ENCODE data around the gene MGAT4A. TPM values are rescaled to one million over a fixed set of nuclear protein-coding genes. Genes with fewer than 3 reads are reported as not detected.

MGAT4A gene
- total and polyA plus RNA-seq, 12 donors, result 4.6 to 33.0 (median 18.6) TPM

- ATAC-seq (no peak), DNase-seq (no peak)
- 95 to 97% methylated on average over 7 of the region's 7 CpGs for WGBS, 2 donors
- TF ChIP-seq, protein P1, sequence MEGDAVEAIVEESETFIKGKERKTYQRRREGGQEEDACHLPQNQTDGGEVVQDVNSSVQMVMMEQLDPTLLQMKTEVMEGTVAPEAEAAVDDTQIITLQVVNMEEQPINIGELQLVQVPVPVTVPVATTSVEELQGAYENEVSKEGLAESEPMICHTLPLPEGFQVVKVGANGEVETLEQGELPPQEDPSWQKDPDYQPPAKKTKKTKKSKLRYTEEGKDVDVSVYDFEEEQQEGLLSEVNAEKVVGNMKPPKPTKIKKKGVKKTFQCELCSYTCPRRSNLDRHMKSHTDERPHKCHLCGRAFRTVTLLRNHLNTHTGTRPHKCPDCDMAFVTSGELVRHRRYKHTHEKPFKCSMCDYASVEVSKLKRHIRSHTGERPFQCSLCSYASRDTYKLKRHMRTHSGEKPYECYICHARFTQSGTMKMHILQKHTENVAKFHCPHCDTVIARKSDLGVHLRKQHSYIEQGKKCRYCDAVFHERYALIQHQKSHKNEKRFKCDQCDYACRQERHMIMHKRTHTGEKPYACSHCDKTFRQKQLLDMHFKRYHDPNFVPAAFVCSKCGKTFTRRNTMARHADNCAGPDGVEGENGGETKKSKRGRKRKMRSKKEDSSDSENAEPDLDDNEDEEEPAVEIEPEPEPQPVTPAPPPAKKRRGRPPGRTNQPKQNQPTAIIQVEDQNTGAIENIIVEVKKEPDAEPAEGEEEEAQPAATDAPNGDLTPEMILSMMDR (IDR thresholded peaks at IDR 0.05), result no peak
- peaks cover 0 to 99% (median 19%) of the 10 kb centered on the region in 9 donors for H3K36me3 ChIP-seq
- H3K27me3 ChIP-seq, result no peaks in the 10 kb centered on the region
- H3K4me3 ChIP-seq, result no peak overlapping the region
- H3K4me1 ChIP-seq, result peaks cover 0 to 9% (median 0%) of the 10 kb centered on the region in 9 donors
- intact Hi-C loops (cut with DNase I), result no loop called here
- no peaks in the 10 kb centered on the region for H3K9me3 ChIP-seq
- no peak overlapping the region for H3K27ac ChIP-seq
These were observed 147.7 kb downstream of the MGAT4A start for GRCh38 chr2:98583276-98583675.

- peaks cover 0 to 99% (median 22%) of the 10 kb centered on the region in 9 donors for H3K36me3 ChIP-seq
- H3K9me3 ChIP-seq, result no peaks in the 10 kb centered on the region
- intact Hi-C loops (cut with DNase I), result no loop called here
- H3K27me3 ChIP-seq, result no peaks in the 10 kb centered on the region
- no peak overlapping the region for H3K27ac ChIP-seq
- WGBS, 2 donors, result 96 to 98% methylated on average over 9 of the region's 9 CpGs
- DNase-seq, result no peak
- no peak overlapping the region for H3K4me3 ChIP-seq
- peaks cover 0 to 9% (median 0%) of the 10 kb centered on the region in 9 donors for H3K4me1 ChIP-seq
- TF ChIP-seq, protein P1 (IDR thresholded peaks at IDR 0.05), result no peak
- no peak for ATAC-seq
These were observed 148.4 kb downstream of the MGAT4A start for GRCh38 chr2:98582523-98582922.

- Histone ChIP-seq H3K36me3 (peaks cover 0 to 100% (median 17%) of the 10 kb centered on the region in 9 donors), H3K9me3 (no peaks in the 10 kb centered on the region), H3K27ac (no peak overlapping the region), H3K4me1 (peaks cover 0 to 11% (median 0%) of the 10 kb centered on the region in 9 donors), H3K27me3 (no peaks in the 10 kb centered on the region), H3K4me3 (no peak overlapping the region)
- 93 to 94% methylated on average over 10 of the region's 10 CpGs for WGBS, 2 donors
- TF ChIP-seq, protein P1 (IDR thresholded peaks at IDR 0.05), result no peak
- ATAC-seq, result no peak
- no peak for DNase-seq
- intact Hi-C loops (cut with DNase I), result no loop called here
These were observed 150.2 kb downstream of the MGAT4A start for GRCh38 chr2:98580656-98581284.

GRCh38 chr2:98579926-98580325 lies 151.0 kb downstream of the MGAT4A start:
- 84 to 88% methylated on average over 7 of the region's 7 CpGs for WGBS, 2 donors
- Histone ChIP-seq H3K36me3 (peaks cover 0 to 100% (median 17%) of the 10 kb centered on the region in 9 donors), H3K9me3 (no peaks in the 10 kb centered on the region), H3K27ac (peak overlapping the region in 1 of 10 donors; percentile 22), H3K27me3 (no peaks in the 10 kb centered on the region), H3K4me3 (no peak overlapping the region), H3K4me1 (peaks cover 0 to 11% (median 0%) of the 10 kb centered on the region in 9 donors)
- intact Hi-C loops (cut with DNase I), result loop anchor here in 4 of 10 donors (10.0 kb wide), 1 partner anchor 165 kb away; no protein-coding TSS in a partner anchor
- TF ChIP-seq, protein P1 (IDR thresholded peaks at IDR 0.05), result no peak
- no peak for ATAC-seq
- no peak for DNase-seq

Measured in heart right ventricle (tissue), 16 donors.